CD4-positive, alpha-beta T cell treated with Interleukin-1 beta for 1 hour (primary cell): ENCODE data around the gene ARHGAP12.

Experiments
- DNase-seq, 2 donors: peaks; one replicate each; pipeline ENCODE4 v3.0.0-alpha.2; 2020 to 2022

ARHGAP12 gene

GRCh38 chr10:31760674-31761081 is 168.0 kb downstream of the ARHGAP12 start:
- DNase-seq = no peak

- DNase-seq = peak; percentile 97 to 98
These were observed 168.6 kb downstream of the ARHGAP12 start for GRCh38 chr10:31759799-31760626.

DNA sequence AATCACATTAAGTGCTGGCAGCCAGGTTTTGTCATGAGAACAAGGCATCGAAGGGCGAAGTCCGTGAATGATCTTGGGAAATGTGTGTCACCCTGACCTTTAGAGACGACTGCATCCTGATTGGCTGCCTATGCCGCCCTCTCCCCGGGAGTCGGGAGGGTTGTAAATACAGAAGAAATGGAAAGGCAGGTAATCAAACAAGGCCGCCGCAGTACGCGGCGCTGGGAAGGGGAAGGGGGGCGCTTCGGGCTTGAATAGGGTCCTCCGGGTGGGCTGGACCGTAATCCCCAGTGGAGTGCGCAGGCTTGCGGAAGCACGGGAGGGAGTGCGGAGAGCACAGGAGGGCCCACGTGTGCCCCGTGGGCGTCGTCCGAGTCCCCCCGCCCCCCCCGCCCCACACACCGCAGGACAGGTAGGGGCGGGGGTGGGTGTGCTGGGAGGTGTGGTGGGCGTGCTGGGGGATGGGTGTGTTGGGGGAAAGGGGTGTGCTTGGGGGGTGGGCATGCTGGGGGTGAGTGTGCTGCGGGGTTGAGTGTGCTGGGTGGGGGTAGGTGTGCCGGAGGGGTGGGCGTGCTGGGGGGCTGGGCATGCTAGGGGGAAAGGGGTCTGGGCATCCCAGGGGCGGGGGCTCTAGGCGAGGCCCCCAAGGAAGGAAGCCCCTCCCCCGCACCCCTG is 169.4 kb downstream of the ARHGAP12 start:
- DNase-seq = peak; percentile 45 to 46

- DNase-seq = no peak
These were observed 170.1 kb downstream of the ARHGAP12 start for GRCh38 chr10:31758495-31758894.

DNA sequence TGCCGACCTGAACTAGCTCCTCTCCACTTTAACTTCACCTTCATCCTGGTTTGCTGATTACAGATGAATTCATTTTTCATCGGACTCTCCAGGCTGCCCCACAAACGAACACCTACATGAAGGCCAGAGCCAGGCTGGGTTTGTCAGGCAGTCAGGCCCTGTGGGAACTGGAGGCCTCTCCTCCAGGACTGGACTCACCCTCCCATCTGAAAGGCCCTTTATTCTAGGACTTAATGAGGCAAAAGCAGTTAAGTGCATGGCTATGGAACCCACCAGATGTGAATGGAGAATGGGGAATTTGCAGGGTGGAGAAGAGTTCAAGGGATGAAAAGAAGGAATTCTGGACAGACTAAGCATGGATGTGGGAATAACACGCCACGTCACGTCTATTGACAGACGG is 170.8 kb downstream of the ARHGAP12 start:
- no peak for DNase-seq

DNA sequence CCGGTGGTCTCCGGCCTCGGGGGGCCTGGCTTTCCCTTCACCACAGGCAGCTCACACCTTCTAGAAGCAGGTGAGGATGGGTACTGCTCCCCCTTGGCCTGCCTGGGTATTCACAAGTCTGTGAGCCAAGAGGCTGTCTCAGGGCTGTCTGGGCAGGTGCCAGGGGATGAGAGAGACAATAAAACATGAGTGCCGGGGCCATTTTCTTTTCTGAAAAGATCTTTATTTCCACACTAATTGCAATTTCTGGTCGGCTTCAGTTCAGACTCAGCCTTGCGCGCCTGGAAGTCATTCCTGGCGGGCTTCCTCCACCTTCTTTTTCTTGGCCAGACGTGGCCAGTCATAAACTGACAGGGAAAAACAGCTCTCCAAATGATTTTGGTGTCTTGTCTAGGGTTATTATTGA is 171.2 kb downstream of the ARHGAP12 start:
- no peak for DNase-seq

DNA sequence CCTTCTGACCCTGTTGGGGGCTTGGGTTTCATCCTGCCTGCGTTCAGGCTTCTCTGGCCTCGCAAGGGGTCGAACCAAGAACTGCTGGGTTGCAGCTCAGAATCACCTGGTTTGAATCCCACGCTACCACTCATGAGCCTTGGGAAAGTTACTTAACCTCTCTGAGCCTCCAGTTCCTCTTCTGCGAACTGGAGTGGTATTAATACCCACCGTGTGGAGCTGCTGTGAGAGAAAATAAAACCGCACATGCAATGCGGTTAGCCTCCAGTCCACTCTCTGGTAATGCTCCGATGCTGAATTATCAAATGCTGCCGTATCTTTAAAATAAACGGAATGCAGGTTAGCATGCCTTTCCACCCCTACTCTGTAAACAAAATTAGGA is 171.9 kb downstream of the ARHGAP12 start:
- DNase-seq = no peak

- no peak for DNase-seq
These were observed 172.4 kb downstream of the ARHGAP12 start for GRCh38 chr10:31756101-31756728.
